DOHH2 (cell line): ENCODE measurements around the gene TIGD1.

ENCODE experiments used
- EZH2phosphoT487 ChIP-seq: fragments of 200-600 bp; sonication (generic); IDR thresholded peaks from 2 replicates; pipeline ENCODE4 v1.6.1; 2017; ENCODE audit warnings: borderline replicate concordance, mild to moderate bottlenecking, antibody characterized with exemption, low read length, moderate library complexity, mixed read lengths
- TF ChIP-seq, protein P1 (sequence below): fragments of 200-600 bp; sonication (generic); IDR thresholded peaks from one replicate; pipeline ENCODE4 v1.5.1; 2014; ENCODE audit warnings: antibody characterized with exemption, mild to moderate bottlenecking, low read depth, low read length; ENCODE audit not compliant: poor library complexity, severe bottlenecking

DNA sequence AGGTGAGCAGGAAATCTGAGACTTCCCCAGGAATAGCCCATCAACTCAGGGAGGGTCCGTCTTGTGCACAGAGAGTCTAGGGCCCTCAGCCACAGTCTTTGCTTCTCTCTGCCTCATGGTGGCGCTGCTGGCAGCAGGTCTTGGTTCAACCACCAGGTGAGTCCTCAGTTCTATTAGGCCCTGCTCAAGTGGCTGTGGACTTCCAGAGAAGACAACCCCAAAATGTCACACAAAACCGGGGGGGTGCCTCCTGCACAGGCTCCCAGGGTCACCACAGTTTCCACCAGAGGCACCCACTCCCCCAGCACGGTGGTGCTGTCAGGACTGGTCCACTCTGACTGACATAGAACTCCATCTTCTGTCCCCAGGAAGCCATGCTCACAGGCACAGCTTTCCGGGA lies 13.3 kb downstream of the TIGD1 start:
- TF ChIP-seq, protein P1, sequence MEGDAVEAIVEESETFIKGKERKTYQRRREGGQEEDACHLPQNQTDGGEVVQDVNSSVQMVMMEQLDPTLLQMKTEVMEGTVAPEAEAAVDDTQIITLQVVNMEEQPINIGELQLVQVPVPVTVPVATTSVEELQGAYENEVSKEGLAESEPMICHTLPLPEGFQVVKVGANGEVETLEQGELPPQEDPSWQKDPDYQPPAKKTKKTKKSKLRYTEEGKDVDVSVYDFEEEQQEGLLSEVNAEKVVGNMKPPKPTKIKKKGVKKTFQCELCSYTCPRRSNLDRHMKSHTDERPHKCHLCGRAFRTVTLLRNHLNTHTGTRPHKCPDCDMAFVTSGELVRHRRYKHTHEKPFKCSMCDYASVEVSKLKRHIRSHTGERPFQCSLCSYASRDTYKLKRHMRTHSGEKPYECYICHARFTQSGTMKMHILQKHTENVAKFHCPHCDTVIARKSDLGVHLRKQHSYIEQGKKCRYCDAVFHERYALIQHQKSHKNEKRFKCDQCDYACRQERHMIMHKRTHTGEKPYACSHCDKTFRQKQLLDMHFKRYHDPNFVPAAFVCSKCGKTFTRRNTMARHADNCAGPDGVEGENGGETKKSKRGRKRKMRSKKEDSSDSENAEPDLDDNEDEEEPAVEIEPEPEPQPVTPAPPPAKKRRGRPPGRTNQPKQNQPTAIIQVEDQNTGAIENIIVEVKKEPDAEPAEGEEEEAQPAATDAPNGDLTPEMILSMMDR, result peak; percentile 89
- TF ChIP-seq EZH2phosphoT487, result no peak
